GM23248 (cell line): ENCODE results near the gene MICOS13.

Experiments
- EZH2 ChIP-seq: fragments of 200-600 bp; sonication (generic); IDR thresholded peaks from 2 replicates; pipeline ENCODE4 v1.6.1; 2018; ENCODE audit warnings: antibody characterized with exemption, mild to moderate bottlenecking; ENCODE audit not compliant: insufficient read depth, poor library complexity, severe bottlenecking
- EZH2phosphoT487 ChIP-seq: fragments of 200-600 bp; sonication (generic); IDR thresholded peaks from 2 replicates; pipeline ENCODE4 v1.6.1; 2018; ENCODE audit warnings: antibody characterized with exemption, moderate library complexity, mild to moderate bottlenecking, low read depth; ENCODE audit not compliant: insufficient read depth

- TF ChIP-seq EZH2 (no peak), EZH2phosphoT487 (no peak)
These were observed 42.3 kb downstream of the MICOS13 start for GRCh38 chr19:5637971-5638370.
